GM19238 (cell line): ENCODE data around the gene GMPPA.

Experiments
- DNase-seq: peaks from one replicate; pipeline ENCODE4 v3.0.0; 2011; ENCODE audit warnings: low spot score; ENCODE audit not compliant: insufficient read length

Gene GMPPA

GRCh38 chr2:219484343-219485200, 14.1 kb upstream of the GMPPA start:
- DNase-seq, result no peak

GRCh38 chr2:219485201-219485580, 13.5 kb upstream of the GMPPA start:
- no peak for DNase-seq

- no peak for DNase-seq
Observed at GRCh38 chr2:219486380-219486959, 12.2 kb upstream of the GMPPA start.

- DNase-seq, result no peak
Observed at GRCh38 chr2:219488149-219488843, 10.4 kb upstream of the GMPPA start.

- DNase-seq, result no peak
Observed at GRCh38 chr2:219488844-219489194, 9.9 kb upstream of the GMPPA start.

- no peak for DNase-seq
Observed at GRCh38 chr2:219489315-219489714, 9.4 kb upstream of the GMPPA start.

- DNase-seq, result no peak
Observed at GRCh38 chr2:219490186-219490585, 8.5 kb upstream of the GMPPA start.

GRCh38 chr2:219490600-219491130, 8.0 kb upstream of the GMPPA start:
- no peak for DNase-seq

GRCh38 chr2:219491278-219491963, 7.3 kb upstream of the GMPPA start:
- DNase-seq, result no peak

- DNase-seq, result no peak
Observed at GRCh38 chr2:219492575-219492974, 6.1 kb upstream of the GMPPA start.

- DNase-seq, result no peak
Observed at GRCh38 chr2:219493086-219493485, 5.6 kb upstream of the GMPPA start.

GRCh38 chr2:219494952-219495530, 3.6 kb upstream of the GMPPA start:
- no peak for DNase-seq

GRCh38 chr2:219495531-219496122, 3.1 kb upstream of the GMPPA start:
- DNase-seq, result peak; percentile 77

GRCh38 chr2:219496247-219496824, 2.4 kb upstream of the GMPPA start:
- DNase-seq, result no peak

- DNase-seq, result no peak
Observed at GRCh38 chr2:219496825-219497494, 1.7 kb upstream of the GMPPA start.

GRCh38 chr2:219497495-219498279, 1.0 kb upstream of the GMPPA start:
- DNase-seq, result peak; percentile 56

GRCh38 chr2:219499058-219499307, 292 bp downstream of the GMPPA start:
- DNase-seq, result no peak

GRCh38 chr2:219499555-219499954, 864 bp downstream of the GMPPA start:
- DNase-seq, result no peak

GRCh38 chr2:219500135-219500534, 1.4 kb downstream of the GMPPA start:
- DNase-seq, result no peak
